Measurements from ENCODE around the gene JARID2. TPM values are rescaled to one million over a fixed set of nuclear protein-coding genes. Genes with fewer than 3 reads are reported as not detected.

The JARID2 gene
- total RNA-seq, 1 experiment from 2014 or later: 23.6 TPM

GRCh38 chr6:15512721-15513120 lies 266.9 kb downstream of the JARID2 start (continued):
- TF ChIP-seq EZH2phosphoT487 (IDR thresholded peaks at IDR 0.05; ENCODE audit: borderline replicate concordance): no peak
- no peak for TF ChIP-seq ZBTB33 (IDR thresholded peaks at IDR 0.05; ENCODE audit: extremely low read depth, insufficient replicate concordance, low read length)
- no peak for TF ChIP-seq MAX (IDR thresholded peaks at IDR 0.05)

GRCh38 chr6:15513131-15513771 lies 267.4 kb downstream of the JARID2 start:
- no peak overlapping the region for H3K27ac ChIP-seq (ENCODE audit: low read depth, low read length)
- H3K4me2 ChIP-seq (ENCODE audit: low read length): no peak overlapping the region
- H3K79me2 ChIP-seq (ENCODE audit: insufficient read depth, low read length): no peaks in the 10 kb centered on the region
- no peaks in the 10 kb centered on the region for H3K9me2 ChIP-seq (ENCODE audit: insufficient read depth)
- H3K36me3 ChIP-seq (ENCODE audit: control insufficient read depth in 1 of 2, insufficient read depth in 2 of 2, low read length in 2 of 2): peaks cover 0 to 2% of the 10 kb centered on the region in 2 experiments; a peak in 1 of 4 replicates
- ATAC-seq: no peak
- no peaks in the 10 kb centered on the region for H3K4me1 ChIP-seq (ENCODE audit: control insufficient read depth in 1 of 2, insufficient read depth in 2 of 2, low read length in 2 of 2)
- no peak overlapping the region for H3K4me3 ChIP-seq (replicated peaks in 1 of 2; ENCODE audit: low read depth in 1 of 2, low read length in 2 of 2)
- ChIA-PET POLR2A (no interaction called here), RAD21 (ENCODE audit: low non-redundant PET in 1 of 2, low total read pairs in 2 of 2, uncharacterized antibody in 2 of 2, unreplicated experiment in 2 of 2) (no interaction called here), CTCF (no interaction called here)
- BruUV-seq (replicated peaks): no TSS peak
- H4K20me1 ChIP-seq (ENCODE audit: insufficient read depth): no peaks in the 10 kb centered on the region
- no peak for DNase-seq (ENCODE audit: low read depth, low spot score)
- H3K27me3 ChIP-seq (ENCODE audit: insufficient read depth, low read length): no peaks in the 10 kb centered on the region
- TF ChIP-seq FOSL1 (IDR thresholded peaks at IDR 0.05; ENCODE audit: low read depth): no peak
- no peak for TF ChIP-seq ZNF274 (IDR thresholded peaks at IDR 0.05; ENCODE audit: low read depth, low read length)
- no peak for TF ChIP-seq ELF1 (IDR thresholded peaks at IDR 0.05; ENCODE audit: borderline replicate concordance, low read depth)
- no peak for TF ChIP-seq YY1 (IDR thresholded peaks at IDR 0.05; ENCODE audit: extremely low read depth, insufficient replicate concordance, low read depth, low read length)
- no peak for TF ChIP-seq CEBPB (IDR thresholded peaks at IDR 0.05; ENCODE audit: low read depth)
- no peak for TF ChIP-seq TCF7L2 (IDR thresholded peaks at IDR 0.05; ENCODE audit: borderline replicate concordance, extremely low read depth, insufficient read depth, insufficient read length)
- no peak for TF ChIP-seq EZH2 (IDR thresholded peaks at IDR 0.05)
- no peak for TF ChIP-seq MAX (IDR thresholded peaks at IDR 0.05)
- intact Hi-C loops (cut with micrococcal nuclease): no loop called here
- H3K9me3 ChIP-seq (ENCODE audit: control insufficient read depth in 1 of 2, insufficient read depth in 1 of 2, low read depth in 1 of 2, low read length in 2 of 2): no peaks in the 10 kb centered on the region
- no peak overlapping the region for H2AFZ ChIP-seq (ENCODE audit: low read depth, low read length, poor library complexity, severe bottlenecking)
- H3K9ac ChIP-seq (ENCODE audit: low read length): no peak overlapping the region
